NCI-H524 treated with DMSO at 0.1 percent for 48 hours (cell line): ENCODE data around the gene CPNE2.

Experiments used
- DNase-seq: peaks from one replicate; lab custom pipeline; 2025; lab: John Stamatoyannopoulos, UW

The CPNE2 gene

GRCh38 chr16:57145046-57146021 lies 53.0 kb downstream of the CPNE2 start:
- DNase-seq, result no peak

GRCh38 chr16:57146040-57146647 lies 53.8 kb downstream of the CPNE2 start:
- no peak for DNase-seq

- no peak for DNase-seq
Observed at GRCh38 chr16:57146735-57147134, 54.4 kb downstream of the CPNE2 start.

GRCh38 chr16:57147381-57148221 lies 55.2 kb downstream of the CPNE2 start:
- no peak for DNase-seq

GRCh38 chr16:57148481-57148880 lies 56.1 kb downstream of the CPNE2 start:
- no peak for DNase-seq

GRCh38 chr16:57149391-57149790 lies 57.0 kb downstream of the CPNE2 start:
- no peak for DNase-seq

- no peak for DNase-seq
Observed at GRCh38 chr16:57150682-57151330, 58.4 kb downstream of the CPNE2 start.

- no peak for DNase-seq
Observed at GRCh38 chr16:57151369-57151768, 59.0 kb downstream of the CPNE2 start.

- no peak for DNase-seq
Observed at GRCh38 chr16:57152096-57153093, 60.0 kb downstream of the CPNE2 start.

GRCh38 chr16:57153841-57154240 lies 61.5 kb downstream of the CPNE2 start:
- no peak for DNase-seq

- no peak for DNase-seq
Observed at GRCh38 chr16:57155702-57156350, 63.4 kb downstream of the CPNE2 start.

GRCh38 chr16:57156351-57156703 lies 63.9 kb downstream of the CPNE2 start:
- no peak for DNase-seq

- DNase-seq, result no peak
Observed at GRCh38 chr16:57157533-57157932, 65.2 kb downstream of the CPNE2 start.

- no peak for DNase-seq
Observed at GRCh38 chr16:57159447-57159846, 67.1 kb downstream of the CPNE2 start.

- DNase-seq, result no peak
Observed at GRCh38 chr16:57163842-57164241, 71.5 kb downstream of the CPNE2 start.

GRCh38 chr16:57165483-57165882 lies 73.1 kb downstream of the CPNE2 start:
- DNase-seq, result no peak

GRCh38 chr16:57165938-57166337 lies 73.6 kb downstream of the CPNE2 start:
- no peak for DNase-seq

GRCh38 chr16:57166451-57166850 lies 74.1 kb downstream of the CPNE2 start:
- DNase-seq, result no peak

- no peak for DNase-seq
Observed at GRCh38 chr16:57166951-57167350, 74.6 kb downstream of the CPNE2 start.

- DNase-seq, result no peak
Observed at GRCh38 chr16:57167538-57167937, 75.2 kb downstream of the CPNE2 start.
